ENCODE results near the gene CUL5.
A peak's percentile ranks its signal among the peaks of the same experiment; 100 is the strongest.

CUL5 gene

GRCh38 chr11:108008656-108009496 is at the start of gene CUL5:
Gene CUL5 (plus strand): TSS chr11:108008898. CDS start chr11:108009349, 451 bp downstream.
- peak; percentile 87 for DNase-seq

GRCh38 chr11:107961480-107961879 is 47.2 kb upstream of the CUL5 start:
- DNase-seq: no peak

- no peak for DNase-seq
These were observed 46.5 kb upstream of the CUL5 start for GRCh38 chr11:107962181-107962580.

DNA sequence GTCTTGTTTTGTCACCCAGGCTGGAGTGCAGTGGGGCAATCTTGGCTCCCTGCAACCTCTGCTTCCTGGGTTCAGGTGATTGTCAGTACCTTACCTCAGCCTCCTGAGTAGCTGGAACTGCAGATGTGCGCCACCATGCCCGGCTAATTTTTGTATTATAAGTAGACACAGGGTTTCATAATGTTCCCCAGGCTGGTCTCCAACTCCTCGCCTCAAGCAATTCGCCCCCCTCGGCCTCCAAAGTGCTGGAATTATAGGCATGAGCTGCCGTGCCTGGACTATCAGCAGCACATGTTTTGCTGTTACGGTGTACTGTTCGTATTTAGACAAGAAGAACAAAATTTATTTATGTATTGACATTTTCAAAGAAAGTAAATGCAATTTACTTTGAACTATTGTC is 45.6 kb upstream of the CUL5 start:
- DNase-seq: no peak

GRCh38 chr11:107969219-107969618 is 39.5 kb upstream of the CUL5 start:
- no peak for DNase-seq

DNA sequence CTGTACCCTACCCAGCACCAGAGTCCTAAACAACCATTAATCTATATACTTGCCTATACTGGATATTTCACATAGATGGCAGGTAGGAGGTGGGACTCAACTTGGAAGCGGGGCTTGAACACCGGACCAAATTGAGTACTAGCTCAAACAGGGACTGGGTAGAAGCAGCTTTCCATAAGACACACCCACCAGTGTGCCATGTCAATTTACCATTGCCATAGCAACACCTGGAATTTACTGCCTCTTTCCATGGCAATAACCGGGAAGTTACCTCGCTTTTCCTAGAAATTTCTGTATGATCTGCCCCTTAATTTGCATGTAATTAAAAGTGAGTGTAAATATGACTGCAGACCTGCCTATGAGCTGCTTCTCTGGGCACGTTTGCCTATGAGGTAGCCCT is 38.6 kb upstream of the CUL5 start:
- DNase-seq: no peak

DNA sequence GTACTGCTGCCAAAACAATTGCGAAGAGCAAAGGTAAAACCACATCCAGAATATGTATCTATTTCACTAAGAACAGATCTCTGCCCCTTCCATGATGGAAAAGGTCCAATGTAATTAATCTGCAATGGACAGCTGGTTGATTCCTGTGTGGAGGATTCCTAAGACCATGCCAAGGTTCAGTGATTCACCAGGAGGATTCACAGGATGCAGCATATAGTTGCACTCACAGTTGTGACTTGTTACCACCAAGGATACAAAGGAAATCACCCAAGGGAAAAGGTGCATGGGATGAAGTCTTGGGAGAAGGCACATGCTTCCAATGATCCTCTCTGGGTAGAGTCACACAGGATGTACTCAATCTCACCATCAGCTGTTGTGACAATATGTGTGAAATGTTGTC is 35.1 kb upstream of the CUL5 start:
- DNase-seq: no peak

- DNase-seq: no peak
These were observed 20.1 kb upstream of the CUL5 start for GRCh38 chr11:107988397-107989158.

DNA sequence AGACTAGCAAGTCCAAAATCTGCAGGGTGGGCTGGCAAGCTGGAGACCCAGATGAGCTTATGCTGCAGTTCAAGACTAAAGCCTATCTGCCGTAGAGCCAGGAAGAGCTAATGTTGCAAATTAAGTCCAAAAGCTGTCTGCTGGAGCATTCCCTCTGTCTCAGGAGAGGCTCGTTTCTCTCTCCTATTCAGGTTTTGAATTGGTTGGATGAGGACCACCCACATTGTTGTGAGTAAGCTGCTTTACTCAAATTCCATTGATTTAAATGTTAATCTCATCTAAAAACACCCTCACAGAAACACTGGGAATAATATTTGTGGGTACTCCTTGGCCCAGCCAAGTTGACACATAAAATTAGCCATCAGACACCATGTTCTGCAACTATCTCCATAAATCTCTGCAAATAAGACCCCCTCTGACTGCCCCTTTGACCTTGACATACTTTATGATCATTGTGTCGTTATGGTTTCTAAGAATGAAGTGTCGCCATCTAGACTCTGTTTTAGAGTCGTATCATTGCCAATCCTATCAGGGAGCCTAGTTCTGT is 16.8 kb upstream of the CUL5 start:
- no peak for DNase-seq

- DNase-seq: no peak
These were observed 12.5 kb upstream of the CUL5 start for GRCh38 chr11:107996006-107996776.

- DNase-seq: no peak
These were observed 9.9 kb upstream of the CUL5 start for GRCh38 chr11:107998761-107999160.

DNA sequence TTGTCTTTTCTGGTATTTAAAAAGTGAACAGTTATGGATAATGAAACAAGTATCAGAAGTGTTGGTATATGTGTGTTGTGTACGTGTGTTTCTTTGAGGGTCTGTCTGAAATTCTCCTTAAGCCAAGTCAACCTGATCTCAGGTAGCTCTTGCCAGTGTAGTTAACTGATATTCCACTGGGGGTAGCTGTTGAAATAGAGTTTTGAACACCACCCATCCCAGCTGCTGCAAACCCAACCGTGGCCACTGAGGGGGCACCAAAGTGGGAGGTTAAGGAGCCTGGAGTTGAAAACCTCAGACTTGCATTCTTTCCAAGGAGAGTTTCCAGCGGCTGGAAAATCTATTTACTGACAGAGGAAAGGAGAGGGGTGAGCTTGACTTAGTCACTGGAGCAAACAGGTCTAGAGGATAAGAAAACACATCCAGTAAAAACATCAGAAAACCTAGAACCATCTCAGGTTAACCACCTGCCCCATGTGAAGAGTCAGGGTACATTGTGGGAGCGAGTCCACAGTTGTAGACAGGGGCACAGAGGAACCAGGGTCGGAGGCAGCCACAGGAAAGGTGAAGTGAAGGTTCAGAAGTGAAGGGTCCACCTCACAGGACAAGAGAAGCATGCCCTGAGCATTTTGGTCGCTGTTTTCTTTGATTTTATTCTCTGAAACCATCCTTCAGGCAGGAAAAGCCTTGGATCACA is 8.8 kb upstream of the CUL5 start:
- no peak for DNase-seq

DNA sequence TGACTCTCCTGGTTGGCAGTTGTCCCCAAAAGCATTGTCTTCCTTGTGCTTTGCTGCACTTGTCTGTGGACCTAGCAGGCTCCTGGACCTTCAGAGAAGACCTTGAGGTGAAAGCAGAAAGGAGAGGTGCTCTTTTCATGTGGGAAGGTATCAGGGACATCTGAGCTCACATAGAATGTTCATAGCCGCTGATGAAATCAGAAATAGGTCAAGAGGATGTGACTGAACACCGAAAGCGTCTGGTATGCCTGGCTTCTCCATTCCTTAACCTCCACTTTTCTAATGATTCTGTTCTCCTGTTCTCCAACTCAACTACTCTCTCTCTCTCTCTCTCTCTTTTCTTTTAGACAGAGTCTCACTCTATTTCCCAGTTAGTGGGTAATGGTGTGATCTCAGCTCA is 6.2 kb upstream of the CUL5 start:
- DNase-seq: no peak

DNA sequence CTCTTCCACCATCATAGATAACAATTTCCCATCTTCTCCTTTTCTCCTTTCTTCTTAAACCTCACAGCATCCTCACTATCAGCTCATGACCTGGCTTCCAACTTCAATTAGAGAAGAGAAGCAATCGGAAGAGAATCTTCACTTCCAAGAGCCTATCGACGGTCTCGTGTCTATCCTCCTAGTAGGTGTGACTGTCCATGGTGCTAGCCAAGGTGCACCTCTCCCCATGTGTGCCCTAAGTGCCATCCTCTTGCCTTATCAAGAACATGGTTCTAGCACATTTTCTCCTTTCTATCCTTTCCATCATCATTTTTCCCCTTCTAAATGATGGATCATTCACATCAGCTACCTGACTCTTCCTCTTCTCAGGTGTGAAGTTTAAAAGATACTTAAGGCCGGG is 5.1 kb upstream of the CUL5 start:
- no peak for DNase-seq

- no peak for DNase-seq
These were observed 879 bp upstream of the CUL5 start for GRCh38 chr11:108007819-108008218.

DNA sequence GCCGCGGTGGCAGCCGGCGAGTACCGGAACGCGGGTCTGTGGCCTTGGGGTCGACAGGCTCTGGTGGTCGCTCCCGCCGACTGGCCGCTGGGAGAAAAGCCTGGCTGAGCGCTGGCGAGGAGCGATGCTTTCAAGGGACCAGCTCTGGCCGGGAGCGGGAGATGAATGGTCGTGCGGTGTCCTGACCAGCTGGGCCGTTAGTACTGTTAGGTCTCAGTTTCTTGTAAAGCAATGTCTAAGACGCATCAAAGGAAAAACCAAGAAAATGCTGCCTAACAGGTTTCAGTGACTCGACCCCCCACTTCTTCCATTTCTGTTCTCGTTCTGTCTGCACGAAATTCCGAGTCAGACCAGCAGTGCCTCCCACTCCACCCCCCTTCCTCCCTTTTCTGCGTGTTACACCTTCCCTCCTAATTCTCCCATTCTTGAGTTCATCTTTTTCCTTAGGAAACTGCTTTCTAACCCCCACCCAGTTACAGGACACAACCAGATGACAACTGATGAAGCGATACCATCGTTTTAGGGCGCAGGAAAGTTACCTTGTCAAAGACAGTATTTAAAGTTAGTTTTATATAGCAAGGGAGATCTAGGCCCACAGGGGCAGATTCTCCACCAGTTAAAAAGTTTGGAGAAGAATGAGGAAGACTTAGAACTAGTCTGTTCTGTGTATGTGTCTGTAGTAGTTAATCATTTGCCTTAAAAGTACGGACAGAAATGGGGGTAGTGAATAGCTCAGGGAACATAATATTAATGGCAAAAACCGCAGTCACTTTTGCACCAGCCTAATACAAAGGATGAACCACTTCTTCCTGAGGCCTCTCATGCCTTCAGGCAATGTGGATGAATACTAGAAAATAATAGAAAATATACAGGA is 1.0 kb downstream of the CUL5 start:
- no peak for DNase-seq

GRCh38 chr11:108012139-108012725 is 3.5 kb downstream of the CUL5 start:
- DNase-seq: no peak

DNA sequence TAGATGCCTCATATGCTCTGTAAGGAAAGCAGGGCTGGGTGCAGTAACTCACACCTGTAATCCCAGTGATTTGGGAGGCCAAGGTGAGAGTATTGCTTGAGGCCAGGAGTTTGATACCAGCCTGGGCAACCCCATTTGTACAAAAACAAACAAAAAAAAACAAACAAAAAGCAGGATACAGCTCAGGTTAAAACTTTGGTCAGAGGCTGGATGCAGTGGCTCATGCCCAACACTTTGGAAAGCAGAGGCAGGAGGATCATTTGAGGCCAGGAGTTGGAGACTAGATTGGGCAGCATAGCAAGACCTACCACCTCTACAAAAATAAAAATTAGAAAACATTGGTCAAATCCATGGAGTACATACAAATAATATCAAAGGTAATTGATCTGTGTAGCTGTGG is 7.9 kb downstream of the CUL5 start:
- DNase-seq: no peak

- no peak for DNase-seq
These were observed 10.0 kb downstream of the CUL5 start for GRCh38 chr11:108018708-108019107.

- no peak for DNase-seq
These were observed 11.3 kb downstream of the CUL5 start for GRCh38 chr11:108019870-108020540.
